ENCODE data around the gene DISC1.

- TF ChIP-seq CTCF (conservative IDR thresholded peaks at IDR 0.05 in 1 of 2, IDR thresholded peaks at IDR 0.05 in 1 of 2; ENCODE audit: extremely low read depth in 1 of 2, insufficient read depth in 1 of 2, low read depth in 1 of 2, low read length in 2 of 2) (no peak), EZH2 (IDR thresholded peaks at IDR 0.05; ENCODE audit: borderline replicate concordance, low read length) (no peak)
Measured at GRCh38 chr1:231990388-231990787, 363.8 kb downstream of the DISC1 start.
